ENCODE results near the gene MMP17. TPM values are rescaled to one million over a fixed set of nuclear protein-coding genes. Genes with fewer than 3 reads are reported as not detected.

The MMP17 gene
- total RNA-seq, 1 experiment from 2014 or later = 12.6 TPM

DNA sequence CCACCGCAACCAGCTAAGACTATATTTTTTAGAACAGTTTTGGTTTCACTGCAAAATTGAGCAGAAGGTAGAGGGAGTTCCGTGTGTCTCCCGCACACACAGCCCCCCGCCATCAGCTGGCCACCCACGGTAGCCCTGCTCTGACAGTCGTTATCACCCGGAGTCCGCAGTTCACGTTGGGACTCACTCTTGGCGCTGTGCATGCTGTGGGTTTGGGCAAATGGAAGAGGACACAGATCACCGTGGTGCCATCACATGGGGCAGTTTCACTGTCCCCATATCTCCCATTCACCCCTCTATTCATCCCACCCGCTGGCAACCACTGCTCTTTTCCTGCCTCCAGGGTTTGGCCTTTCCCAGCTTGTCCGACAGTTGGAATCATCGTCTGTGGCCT, 34.4 kb downstream of the MMP17 start:
- H3K4me1 ChIP-seq (ENCODE audit: insufficient read depth, low read length, poor library complexity, severe bottlenecking) = peaks cover 26% of the 10 kb centered on the region
- ChIA-PET POLR2A (ENCODE audit: low non-redundant PET) (interaction anchor here (0.5 kb wide), 1 partner anchor 187 kb away, joined by 3 read pairs; no protein-coding TSS in a partner anchor), CTCF (no interaction called here)
- intact Hi-C loops (cut with micrococcal nuclease; ENCODE audit: unreplicated experiment) = no loop called here
- H3K27ac ChIP-seq (ENCODE audit: low read depth, low read length, poor library complexity, severe bottlenecking) = peak overlapping the region; percentile 37
- H3K27me3 ChIP-seq (replicated peaks; ENCODE audit: insufficient read depth, low read depth, low read length, poor library complexity) = no peaks in the 10 kb centered on the region
- no peaks in the 10 kb centered on the region for H3K9me3 ChIP-seq (ENCODE audit: low read depth, low read length, poor library complexity, severe bottlenecking)
- H3K4me3 ChIP-seq (ENCODE audit: low read depth, low read length, poor library complexity, severe bottlenecking) = no peak overlapping the region
- TF ChIP-seq, protein P1, sequence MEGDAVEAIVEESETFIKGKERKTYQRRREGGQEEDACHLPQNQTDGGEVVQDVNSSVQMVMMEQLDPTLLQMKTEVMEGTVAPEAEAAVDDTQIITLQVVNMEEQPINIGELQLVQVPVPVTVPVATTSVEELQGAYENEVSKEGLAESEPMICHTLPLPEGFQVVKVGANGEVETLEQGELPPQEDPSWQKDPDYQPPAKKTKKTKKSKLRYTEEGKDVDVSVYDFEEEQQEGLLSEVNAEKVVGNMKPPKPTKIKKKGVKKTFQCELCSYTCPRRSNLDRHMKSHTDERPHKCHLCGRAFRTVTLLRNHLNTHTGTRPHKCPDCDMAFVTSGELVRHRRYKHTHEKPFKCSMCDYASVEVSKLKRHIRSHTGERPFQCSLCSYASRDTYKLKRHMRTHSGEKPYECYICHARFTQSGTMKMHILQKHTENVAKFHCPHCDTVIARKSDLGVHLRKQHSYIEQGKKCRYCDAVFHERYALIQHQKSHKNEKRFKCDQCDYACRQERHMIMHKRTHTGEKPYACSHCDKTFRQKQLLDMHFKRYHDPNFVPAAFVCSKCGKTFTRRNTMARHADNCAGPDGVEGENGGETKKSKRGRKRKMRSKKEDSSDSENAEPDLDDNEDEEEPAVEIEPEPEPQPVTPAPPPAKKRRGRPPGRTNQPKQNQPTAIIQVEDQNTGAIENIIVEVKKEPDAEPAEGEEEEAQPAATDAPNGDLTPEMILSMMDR (conservative IDR thresholded peaks at IDR 0.05; ENCODE audit: low read depth, low read length) = no peak
- no peak for TF ChIP-seq EZH2 (IDR thresholded peaks at IDR 0.05; ENCODE audit: borderline replicate concordance, low read depth, low read length, poor library complexity, severe bottlenecking)
- no peak for DNase-seq (ENCODE audit: low spot score)
- no peaks in the 10 kb centered on the region for H3K36me3 ChIP-seq (ENCODE audit: insufficient read depth, low read length, poor library complexity, severe bottlenecking)
- no TSS peak for BruUV-seq (replicated peaks)

DNA sequence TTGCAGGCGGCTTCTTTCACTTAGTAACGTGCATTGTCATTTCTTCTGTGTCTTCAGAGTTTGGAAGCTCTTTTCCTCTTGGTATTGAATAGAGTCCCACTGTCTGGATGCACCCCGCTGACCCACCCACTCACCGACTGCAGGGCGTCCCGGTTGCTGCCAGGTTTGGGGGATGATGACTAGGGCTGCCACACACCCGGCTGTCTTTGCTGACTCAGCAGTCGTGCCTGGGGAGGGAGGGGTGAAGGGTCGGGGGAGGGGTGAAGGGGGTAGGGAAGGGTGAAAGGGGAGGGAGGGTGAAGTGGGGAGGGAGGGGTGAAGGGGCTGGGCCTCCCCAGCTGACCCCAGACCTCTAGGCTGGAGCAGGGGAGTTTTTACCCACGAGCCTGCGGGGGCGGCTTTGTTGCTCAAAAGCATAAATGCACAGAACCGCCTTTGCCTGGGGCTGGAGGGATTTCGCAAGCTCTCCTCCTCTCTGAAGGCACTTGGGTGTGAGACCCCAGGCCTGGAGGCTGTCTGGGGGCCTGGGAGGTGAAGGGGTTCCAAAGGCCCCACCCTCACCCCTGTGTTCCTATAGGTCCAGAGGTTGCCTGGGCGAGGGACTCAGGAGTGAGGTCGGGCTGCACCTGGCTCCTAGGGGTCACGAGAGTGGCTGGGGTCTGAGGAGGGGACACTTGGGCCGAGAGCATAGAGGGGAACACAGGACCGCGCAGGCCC, 35.0 kb downstream of the MMP17 start:
- Histone ChIP-seq H3K9me3 (ENCODE audit: low read depth, low read length, poor library complexity, severe bottlenecking) (no peaks in the 10 kb centered on the region), H3K36me3 (ENCODE audit: insufficient read depth, low read length, poor library complexity, severe bottlenecking) (no peaks in the 10 kb centered on the region), H3K4me1 (ENCODE audit: insufficient read depth, low read length, poor library complexity, severe bottlenecking) (peaks cover 26% of the 10 kb centered on the region), H3K27me3 (replicated peaks; ENCODE audit: insufficient read depth, low read depth, low read length, poor library complexity) (no peaks in the 10 kb centered on the region), H3K27ac (ENCODE audit: low read depth, low read length, poor library complexity, severe bottlenecking) (peak overlapping the region; percentile 37), H3K4me3 (ENCODE audit: low read depth, low read length, poor library complexity, severe bottlenecking) (no peak overlapping the region)
- intact Hi-C loops (cut with micrococcal nuclease; ENCODE audit: unreplicated experiment) = no loop called here
- peak; percentile 82 for DNase-seq (ENCODE audit: low spot score)
- ChIA-PET CTCF (interaction anchor here (0.5 kb wide), 1 partner anchor 21 kb away, joined by 3 read pairs; no protein-coding TSS in a partner anchor), POLR2A (ENCODE audit: low non-redundant PET) (interaction anchor here (0.5 kb wide), 1 partner anchor 187 kb away, joined by 3 read pairs; no protein-coding TSS in a partner anchor)
- TF ChIP-seq, protein P1 (conservative IDR thresholded peaks at IDR 0.05; ENCODE audit: low read depth, low read length) = no peak
- TF ChIP-seq EZH2 (IDR thresholded peaks at IDR 0.05; ENCODE audit: borderline replicate concordance, low read depth, low read length, poor library complexity, severe bottlenecking) = no peak
- BruUV-seq (replicated peaks) = no TSS peak

DNA sequence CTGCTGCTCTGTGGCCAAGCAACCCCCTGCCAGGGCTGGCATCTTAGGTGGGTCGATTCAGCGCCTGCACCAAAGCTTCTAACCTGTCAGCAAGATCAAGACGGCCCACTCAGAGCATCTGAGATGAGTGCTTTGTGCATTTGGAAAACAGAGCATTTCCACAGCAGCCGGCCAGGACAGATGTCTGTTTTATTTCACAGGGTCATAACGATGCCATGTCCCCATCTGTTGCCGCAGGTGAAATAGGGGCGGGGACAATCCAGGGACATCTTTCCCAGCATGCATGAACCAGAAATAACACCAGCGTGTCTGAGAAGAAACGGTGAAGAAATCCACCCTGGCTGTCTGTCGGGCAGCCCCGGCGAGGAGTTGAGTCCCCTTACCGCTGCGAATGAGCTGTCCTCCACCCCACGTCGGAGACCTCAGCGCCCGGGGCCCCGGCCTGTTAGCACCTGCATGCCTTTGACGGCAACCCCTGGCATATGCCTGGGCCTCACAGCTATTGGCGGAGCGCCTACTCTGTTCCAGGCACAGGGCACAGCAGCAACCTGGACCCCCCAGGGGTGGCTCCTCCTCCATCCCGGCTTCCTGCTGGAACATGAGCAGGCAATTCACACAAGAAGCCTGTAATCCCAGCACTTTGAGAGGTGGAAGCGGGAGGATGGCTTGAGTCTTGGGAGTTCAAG, 35.7 kb downstream of the MMP17 start:
- Histone ChIP-seq H3K27me3 (replicated peaks; ENCODE audit: insufficient read depth, low read depth, low read length, poor library complexity) (no peaks in the 10 kb centered on the region), H3K4me1 (ENCODE audit: insufficient read depth, low read length, poor library complexity, severe bottlenecking) (peaks cover 26% of the 10 kb centered on the region), H3K36me3 (ENCODE audit: insufficient read depth, low read length, poor library complexity, severe bottlenecking) (no peaks in the 10 kb centered on the region), H3K4me3 (ENCODE audit: low read depth, low read length, poor library complexity, severe bottlenecking) (no peak overlapping the region), H3K27ac (ENCODE audit: low read depth, low read length, poor library complexity, severe bottlenecking) (no peak overlapping the region), H3K9me3 (ENCODE audit: low read depth, low read length, poor library complexity, severe bottlenecking) (no peaks in the 10 kb centered on the region)
- BruUV-seq (replicated peaks) = no TSS peak
- intact Hi-C loops (cut with micrococcal nuclease; ENCODE audit: unreplicated experiment) = no loop called here
- DNase-seq (ENCODE audit: low spot score) = no peak
- ChIA-PET CTCF (interaction anchor here (0.5 kb wide), 1 partner anchor 20 kb away, joined by 3 read pairs; no protein-coding TSS in a partner anchor), POLR2A (ENCODE audit: low non-redundant PET) (no interaction called here)
- TF ChIP-seq EZH2 (IDR thresholded peaks at IDR 0.05; ENCODE audit: borderline replicate concordance, low read depth, low read length, poor library complexity, severe bottlenecking) = no peak
- TF ChIP-seq, protein P1 (conservative IDR thresholded peaks at IDR 0.05; ENCODE audit: low read depth, low read length) = no peak
